HEK293T (cell line): ENCODE measurements around the gene STARD13.

Experiments
- BHLHE40 ChIP-seq: fragments of 450-650 bp; IDR thresholded peaks from 2 replicates; pipeline ENCODE4 v1.6.1; 2016; ENCODE audit warnings: mild to moderate bottlenecking, moderate library complexity, borderline replicate concordance
- FOXA1 ChIP-seq: fragments of 450-650 bp; IDR thresholded peaks from 2 replicates; pipeline ENCODE4 v1.6.1; 2016; ENCODE audit warnings: mild to moderate bottlenecking
- FOXK2 ChIP-seq: fragments of 450-650 bp; IDR thresholded peaks from 2 replicates; pipeline ENCODE4 v1.6.1; 2016; ENCODE audit warnings: mild to moderate bottlenecking
- FOXM1 ChIP-seq: fragments of 450-650 bp; IDR thresholded peaks from 2 replicates; pipeline ENCODE4 v1.6.1; 2017; ENCODE audit warnings: mild to moderate bottlenecking, borderline replicate concordance
- HDGF ChIP-seq: fragments of 450-650 bp; IDR thresholded peaks from 2 replicates; pipeline ENCODE4 v1.6.1; 2017; ENCODE audit warnings: antibody characterized with exemption, borderline replicate concordance
- NFRKB ChIP-seq: fragments of 450-650 bp; IDR thresholded peaks from 2 replicates; pipeline ENCODE4 v1.6.1; 2016; ENCODE audit warnings: mild to moderate bottlenecking, moderate library complexity
- PKNOX1 ChIP-seq: fragments of 450-650 bp; IDR thresholded peaks from 2 replicates; pipeline ENCODE4 v1.6.1; 2016
- SP1 ChIP-seq: fragments of 450-650 bp; IDR thresholded peaks from 2 replicates; pipeline ENCODE4 v1.6.1; 2017
- SUZ12 ChIP-seq: fragments of 450-650 bp; IDR thresholded peaks from 2 replicates; pipeline ENCODE4 v1.6.1; 2016; ENCODE audit warnings: mild to moderate bottlenecking

- TF ChIP-seq SP1: no peak
- no peak for TF ChIP-seq FOXK2
- TF ChIP-seq HDGF: no peak
- no peak for TF ChIP-seq PKNOX1
- no peak for TF ChIP-seq NFRKB
- no peak for TF ChIP-seq SUZ12
- no peak for TF ChIP-seq BHLHE40
- TF ChIP-seq FOXM1: no peak
- no peak for TF ChIP-seq FOXA1
These were observed 118.1 kb downstream of the STARD13 start for GRCh38 chr13:33167491-33167890.
